Keratinocyte (primary cell): ENCODE results near the gene THOC7. TPM values are rescaled to one million over a fixed set of nuclear protein-coding genes. Genes with fewer than 3 reads are reported as not detected.

Source experiments
- DNase-seq: peaks from one replicate; pipeline ENCODE4 v3.0.0-alpha.2; 2011; ENCODE audit warnings: low read depth, missing footprints, low spot score
- FAIRE-seq: peaks from 2 replicates; lab custom pipeline; 2011; peaks lifted over from hg19 to GRCh38; lab: Jason Lieb, UNC
- H2AFZ ChIP-seq: 2 replicates; pipeline ENCODE4 v1.6.0; 2012; ENCODE audit warnings: low read length, control low read depth, inconsistent platforms; ENCODE audit not compliant: control insufficient read depth
- H3K27ac ChIP-seq: 2 replicates; pipeline ENCODE4 v1.5.1; 2011; ENCODE audit warnings: low read length; ENCODE audit not compliant: control insufficient read depth, insufficient read depth
- H3K27me3 ChIP-seq: 3 replicates; pipeline ENCODE4 v1.6.0; 2011; ENCODE audit warnings: low read length; ENCODE audit not compliant: control insufficient read depth, insufficient read depth; ENCODE audit errors: extremely low read depth
- H3K36me3 ChIP-seq, 2 experiments: 2 replicates in 1 of 2; 3 replicates in 1 of 2; pipeline ENCODE4 v1.5.1; 2011; ENCODE audit warnings: low read length in 2 of 2, mild to moderate bottlenecking in 1 of 2; ENCODE audit not compliant: control insufficient read depth in 2 of 2, insufficient read depth in 2 of 2; ENCODE audit errors: extremely low read depth in 1 of 2
- H3K4me1 ChIP-seq: 3 replicates; pipeline ENCODE4 v1.5.1; 2011; ENCODE audit warnings: low read length; ENCODE audit not compliant: control insufficient read depth, insufficient read depth; ENCODE audit errors: extremely low read depth
- H3K4me2 ChIP-seq: 3 replicates; pipeline ENCODE4 v1.6.0; 2011; ENCODE audit warnings: low read depth, low read length; ENCODE audit not compliant: control insufficient read depth, insufficient read depth; ENCODE audit errors: extremely low read depth
- H3K4me3 ChIP-seq, 3 experiments: fragments of 200-600 bp in 1 of 3; sonication (generic) in 1 of 3; 2 replicates in 2 of 3; 3 replicates in 1 of 3; pipeline ENCODE4 v1.5.1; 2011 to 2016; ENCODE audit warnings: low read length in 3 of 3, mild to moderate bottlenecking in 3 of 3, control low read depth in 2 of 3, inconsistent platforms in 1 of 3, low read depth in 1 of 3, mixed read lengths in 1 of 3, mixed run types in 1 of 3, moderate library complexity in 1 of 3; ENCODE audit not compliant: control insufficient read depth in 2 of 3, insufficient read depth in 2 of 3; ENCODE audit errors: extremely low read depth in 1 of 3
- H3K79me2 ChIP-seq: 2 replicates; pipeline ENCODE4 v1.6.0; 2012; ENCODE audit warnings: low read length; ENCODE audit not compliant: control insufficient read depth, insufficient read depth
- H3K9ac ChIP-seq: 3 replicates; pipeline ENCODE4 v1.6.0; 2011; ENCODE audit warnings: low read length; ENCODE audit not compliant: control insufficient read depth, insufficient read depth; ENCODE audit errors: extremely low read depth
- H3K9me1 ChIP-seq: 3 replicates; pipeline ENCODE4 v1.6.0; 2011; ENCODE audit warnings: low read length; ENCODE audit not compliant: control insufficient read depth, insufficient read depth; ENCODE audit errors: extremely low read depth
- H3K9me3 ChIP-seq: 2 replicates; pipeline ENCODE4 v1.5.1; 2012; ENCODE audit warnings: low read depth, low read length; ENCODE audit not compliant: control insufficient read depth
- H4K20me1 ChIP-seq: 3 replicates; pipeline ENCODE4 v1.6.0; 2011; ENCODE audit warnings: low read length; ENCODE audit not compliant: control insufficient read depth, insufficient read depth; ENCODE audit errors: extremely low read depth
- CTCF ChIP-seq, 3 experiments: IDR thresholded peaks in 1 of 3; conservative IDR thresholded peaks in 1 of 3; optimal IDR thresholded peaks in 1 of 3; 2 replicates in 2 of 3; 3 replicates in 1 of 3; pipeline versions ENCODE3 to v1.5.1; 2011; ENCODE audit warnings: low read length in 3 of 3, mild to moderate bottlenecking in 3 of 3, moderate library complexity in 2 of 3, control low read depth in 1 of 3, inconsistent platforms in 1 of 3; ENCODE audit not compliant: insufficient read depth in 2 of 3; ENCODE audit errors: extremely low read depth in 1 of 3
- EZH2 ChIP-seq: IDR thresholded peaks from one replicate; pipeline ENCODE4 v1.6.1; 2012; ENCODE audit warnings: inconsistent platforms, mild to moderate bottlenecking, low read length, moderate library complexity
- dilution Hi-C: fragments of 300-500 bp; cut with MboI; formaldehyde crosslinking; loops from one replicate; pipeline ENCODE4 v1.7.0; 2020; ENCODE audit warnings: low sequenced_read_pairs; ENCODE audit not compliant: extremely low pct_ligation_motif_present
- polyA plus RNA-seq, 5 experiments: library from polyadenylated mRNA; depleted of rRNA in 3 of 5; stranded (reverse) in 3 of 5; stranded (forward) in 1 of 5; unstranded in 1 of 5; fragments of >200 nt; gene quantifications; 1 replicate in 1 of 5; 2 replicates in 3 of 5; 3 replicates in 1 of 5; pipeline versions ENCODE4 v1.2.1 to v1.2.3, GENCODE V29; 2011 to 2012; ENCODE audit warnings: missing spikeins in 2 of 5, low read depth in 1 of 5, low replicate concordance in 1 of 5

THOC7 gene
- polyA plus RNA-seq, 1 donor (not counting 4 experiments of a cell fraction or from before 2014, with no cell fraction given) = 131 TPM

GRCh38 chr3:63800097-63800496 is 63.5 kb downstream of the THOC7 start:
- no peaks in the 10 kb centered on the region for H3K27me3 ChIP-seq
- dilution Hi-C loops = loop anchor here (10.0 kb wide), 1 partner anchor 435 kb away; no protein-coding TSS in a partner anchor
- no peaks in the 10 kb centered on the region for H3K9me3 ChIP-seq
- FAIRE-seq = no peak
- H4K20me1 ChIP-seq = no peaks in the 10 kb centered on the region
- H3K27ac ChIP-seq = no peak overlapping the region
- H3K79me2 ChIP-seq = no peaks in the 10 kb centered on the region
- no peak overlapping the region for H3K4me2 ChIP-seq
- H3K9ac ChIP-seq = no peak overlapping the region
- H3K4me1 ChIP-seq = peaks cover 3% of the 10 kb centered on the region
- no peak overlapping the region for H2AFZ ChIP-seq
- DNase-seq = no peak
- no peak for TF ChIP-seq CTCF (optimal IDR thresholded peaks at IDR 0.05 in 1 of 3, IDR thresholded peaks at IDR 0.05 in 1 of 3, conservative IDR thresholded peaks at IDR 0.05 in 1 of 3; ENCODE audit: extremely low read depth in 1 of 3, insufficient read depth in 2 of 3, low read length in 3 of 3)
- TF ChIP-seq EZH2 = no peak
- H3K4me3 ChIP-seq = no peak overlapping the region
- no peaks in the 10 kb centered on the region for H3K9me1 ChIP-seq
- H3K36me3 ChIP-seq = no peaks in the 10 kb centered on the region

- dilution Hi-C loops = no loop called here
- no peak for FAIRE-seq
- no peaks in the 10 kb centered on the region for H3K9me3 ChIP-seq
- no peak overlapping the region for H3K4me2 ChIP-seq
- TF ChIP-seq CTCF (optimal IDR thresholded peaks at IDR 0.05 in 1 of 3, IDR thresholded peaks at IDR 0.05 in 1 of 3, conservative IDR thresholded peaks at IDR 0.05 in 1 of 3; ENCODE audit: extremely low read depth in 1 of 3, insufficient read depth in 2 of 3, low read length in 3 of 3) (no peak), EZH2 (no peak)
- H3K9me1 ChIP-seq = no peaks in the 10 kb centered on the region
- H3K9ac ChIP-seq = no peak overlapping the region
- H3K27me3 ChIP-seq = no peaks in the 10 kb centered on the region
- H3K4me3 ChIP-seq = no peak overlapping the region
- no peak for DNase-seq
- no peaks in the 10 kb centered on the region for H4K20me1 ChIP-seq
- H3K36me3 ChIP-seq = no peaks in the 10 kb centered on the region
- H3K4me1 ChIP-seq = peaks cover 3% of the 10 kb centered on the region
- H3K79me2 ChIP-seq = no peaks in the 10 kb centered on the region
- H2AFZ ChIP-seq = no peak overlapping the region
- H3K27ac ChIP-seq = no peak overlapping the region
Measured at GRCh38 chr3:63798949-63799348, 64.7 kb downstream of the THOC7 start.
